ENCODE measurements around the gene ANKRD9.

The ANKRD9 gene

GRCh38 chr14:102510616-102511520 lies 1.3 kb upstream of the ANKRD9 start:
- peak overlapping the region; percentile 67 to 76 for H3K4me3 ChIP-seq (ENCODE audit: low read length in 2 of 2)
- H3K9ac ChIP-seq (ENCODE audit: low read depth in 1 of 2, low read length in 2 of 2) = peak overlapping the region; percentile 79 to 87

GRCh38 chr14:102508774-102509745 lies 516 bp downstream of the ANKRD9 start:
- H3K4me3 ChIP-seq (ENCODE audit: low read length in 2 of 2) = peak overlapping the region; percentile 69 to 73

More at GRCh38 chr14:102510616-102511520, 1.3 kb upstream of the ANKRD9 start:
- peaks cover 32 to 44% of the 10 kb centered on the region in 2 donors for H3K4me1 ChIP-seq (ENCODE audit: control insufficient read depth in 2 of 2, insufficient read depth in 2 of 2, low read length in 2 of 2)
- H3K27me3 ChIP-seq (ENCODE audit: control insufficient read depth in 2 of 2, insufficient read depth in 2 of 2, low read length in 2 of 2) = no peaks in the 10 kb centered on the region
- H3K27ac ChIP-seq (ENCODE audit: low read depth in 2 of 2, low read length in 2 of 2) = peak overlapping the region; percentile 93 to 97
- H3K36me3 ChIP-seq (ENCODE audit: control insufficient read depth in 2 of 2, insufficient read depth in 2 of 2, low read length in 2 of 2) = peaks cover 8 to 15% of the 10 kb centered on the region in 2 donors
- no peaks in the 10 kb centered on the region for H3K9me3 ChIP-seq (ENCODE audit: control insufficient read depth in 2 of 2, low read length in 2 of 2)

GRCh38 chr14:102508410-102508773 lies 1.2 kb downstream of the ANKRD9 start:
- Histone ChIP-seq H3K4me1 (ENCODE audit: control insufficient read depth in 2 of 2, insufficient read depth in 2 of 2, low read length in 2 of 2) (peaks cover 32 to 52% of the 10 kb centered on the region in 2 donors), H3K27me3 (ENCODE audit: control insufficient read depth in 2 of 2, insufficient read depth in 2 of 2, low read length in 2 of 2) (no peaks in the 10 kb centered on the region), H3K36me3 (ENCODE audit: control insufficient read depth in 2 of 2, insufficient read depth in 2 of 2, low read length in 2 of 2) (peaks cover 8 to 20% of the 10 kb centered on the region in 2 donors), H3K9me3 (ENCODE audit: control insufficient read depth in 2 of 2, low read length in 2 of 2) (no peaks in the 10 kb centered on the region), H3K4me3 (ENCODE audit: low read length in 2 of 2) (peak overlapping the region; percentile 69 to 73), H3K9ac (ENCODE audit: low read depth in 1 of 2, low read length in 2 of 2) (peak overlapping the region; percentile 84 to 98), H3K27ac (ENCODE audit: low read depth in 2 of 2, low read length in 2 of 2) (peak overlapping the region; percentile 97 to 98)

More at GRCh38 chr14:102508774-102509745, 516 bp downstream of the ANKRD9 start:
- Histone ChIP-seq H3K27me3 (ENCODE audit: control insufficient read depth in 2 of 2, insufficient read depth in 2 of 2, low read length in 2 of 2) (no peaks in the 10 kb centered on the region), H3K9ac (ENCODE audit: low read depth in 1 of 2, low read length in 2 of 2) (peak overlapping the region; percentile 84 to 98), H3K27ac (ENCODE audit: low read depth in 2 of 2, low read length in 2 of 2) (peak overlapping the region; percentile 97 to 98), H3K36me3 (ENCODE audit: control insufficient read depth in 2 of 2, insufficient read depth in 2 of 2, low read length in 2 of 2) (peaks cover 8 to 20% of the 10 kb centered on the region in 2 donors), H3K4me1 (ENCODE audit: control insufficient read depth in 2 of 2, insufficient read depth in 2 of 2, low read length in 2 of 2) (peaks cover 32 to 52% of the 10 kb centered on the region in 2 donors), H3K9me3 (ENCODE audit: control insufficient read depth in 2 of 2, low read length in 2 of 2) (no peaks in the 10 kb centered on the region)

GRCh38 chr14:102507857-102508312 lies 1.7 kb downstream of the ANKRD9 start:
- Histone ChIP-seq H3K27ac (ENCODE audit: low read depth in 2 of 2, low read length in 2 of 2) (peak overlapping the region; percentile 97 to 98), H3K36me3 (ENCODE audit: control insufficient read depth in 2 of 2, insufficient read depth in 2 of 2, low read length in 2 of 2) (peaks cover 8 to 20% of the 10 kb centered on the region in 2 donors), H3K27me3 (ENCODE audit: control insufficient read depth in 2 of 2, insufficient read depth in 2 of 2, low read length in 2 of 2) (no peaks in the 10 kb centered on the region), H3K9ac (ENCODE audit: low read depth in 1 of 2, low read length in 2 of 2) (peak overlapping the region; percentile 84 to 98), H3K9me3 (ENCODE audit: control insufficient read depth in 2 of 2, low read length in 2 of 2) (no peaks in the 10 kb centered on the region), H3K4me1 (ENCODE audit: control insufficient read depth in 2 of 2, insufficient read depth in 2 of 2, low read length in 2 of 2) (peaks cover 32 to 52% of the 10 kb centered on the region in 2 donors), H3K4me3 (ENCODE audit: low read length in 2 of 2) (peak overlapping the region; percentile 69 to 73)

GRCh38 chr14:102507081-102507856 lies 2.3 kb downstream of the ANKRD9 start:
- no peak overlapping the region for H3K9ac ChIP-seq (ENCODE audit: low read depth in 1 of 2, low read length in 2 of 2)
- peaks cover 8 to 20% of the 10 kb centered on the region in 2 donors for H3K36me3 ChIP-seq (ENCODE audit: control insufficient read depth in 2 of 2, insufficient read depth in 2 of 2, low read length in 2 of 2)
- no peaks in the 10 kb centered on the region for H3K27me3 ChIP-seq (ENCODE audit: control insufficient read depth in 2 of 2, insufficient read depth in 2 of 2, low read length in 2 of 2)
- H3K27ac ChIP-seq (ENCODE audit: low read depth in 2 of 2, low read length in 2 of 2) = no peak overlapping the region
- no peaks in the 10 kb centered on the region for H3K9me3 ChIP-seq (ENCODE audit: control insufficient read depth in 2 of 2, low read length in 2 of 2)
- H3K4me1 ChIP-seq (ENCODE audit: control insufficient read depth in 2 of 2, insufficient read depth in 2 of 2, low read length in 2 of 2) = peaks cover 27 to 50% of the 10 kb centered on the region in 2 donors
- no peak overlapping the region for H3K4me3 ChIP-seq (ENCODE audit: low read length in 2 of 2)

- Histone ChIP-seq H3K27ac (ENCODE audit: low read depth in 2 of 2, low read length in 2 of 2) (no peak overlapping the region), H3K27me3 (ENCODE audit: control insufficient read depth in 2 of 2, insufficient read depth in 2 of 2, low read length in 2 of 2) (no peaks in the 10 kb centered on the region), H3K4me1 (ENCODE audit: control insufficient read depth in 2 of 2, insufficient read depth in 2 of 2, low read length in 2 of 2) (peaks cover 21 to 43% of the 10 kb centered on the region in 2 donors), H3K4me3 (ENCODE audit: low read length in 2 of 2) (no peak overlapping the region), H3K9me3 (ENCODE audit: control insufficient read depth in 2 of 2, low read length in 2 of 2) (no peaks in the 10 kb centered on the region), H3K36me3 (ENCODE audit: control insufficient read depth in 2 of 2, insufficient read depth in 2 of 2, low read length in 2 of 2) (peaks cover 8 to 20% of the 10 kb centered on the region in 2 donors), H3K9ac (ENCODE audit: low read depth in 1 of 2, low read length in 2 of 2) (no peak overlapping the region)
Observed at GRCh38 chr14:102506626-102506925, 3.0 kb downstream of the ANKRD9 start.

- H3K9me3 ChIP-seq (ENCODE audit: control insufficient read depth in 2 of 2, low read length in 2 of 2) = no peaks in the 10 kb centered on the region
- no peak overlapping the region for H3K27ac ChIP-seq (ENCODE audit: low read depth in 2 of 2, low read length in 2 of 2)
- H3K36me3 ChIP-seq (ENCODE audit: control insufficient read depth in 2 of 2, insufficient read depth in 2 of 2, low read length in 2 of 2) = peaks cover 8 to 20% of the 10 kb centered on the region in 2 donors
- no peak overlapping the region for H3K4me3 ChIP-seq (ENCODE audit: low read length in 2 of 2)
- peak overlapping the region in 1 of 2 donors; percentile 3 for H3K9ac ChIP-seq (ENCODE audit: low read depth in 1 of 2, low read length in 2 of 2)
- H3K4me1 ChIP-seq (ENCODE audit: control insufficient read depth in 2 of 2, insufficient read depth in 2 of 2, low read length in 2 of 2) = peaks cover 15 to 37% of the 10 kb centered on the region in 2 donors
- H3K27me3 ChIP-seq (ENCODE audit: control insufficient read depth in 2 of 2, insufficient read depth in 2 of 2, low read length in 2 of 2) = no peaks in the 10 kb centered on the region
Observed at GRCh38 chr14:102505775-102506625, 3.6 kb downstream of the ANKRD9 start.

- Histone ChIP-seq H3K27ac (ENCODE audit: low read depth in 2 of 2, low read length in 2 of 2) (no peak overlapping the region), H3K27me3 (ENCODE audit: control insufficient read depth in 2 of 2, insufficient read depth in 2 of 2, low read length in 2 of 2) (no peaks in the 10 kb centered on the region), H3K4me1 (ENCODE audit: control insufficient read depth in 2 of 2, insufficient read depth in 2 of 2, low read length in 2 of 2) (peaks cover 6 to 29% of the 10 kb centered on the region in 2 donors), H3K4me3 (ENCODE audit: low read length in 2 of 2) (no peak overlapping the region), H3K36me3 (ENCODE audit: control insufficient read depth in 2 of 2, insufficient read depth in 2 of 2, low read length in 2 of 2) (peaks cover 8 to 20% of the 10 kb centered on the region in 2 donors), H3K9ac (ENCODE audit: low read depth in 1 of 2, low read length in 2 of 2) (no peak overlapping the region), H3K9me3 (ENCODE audit: control insufficient read depth in 2 of 2, low read length in 2 of 2) (no peaks in the 10 kb centered on the region)
Observed at GRCh38 chr14:102505000-102505619, 4.5 kb downstream of the ANKRD9 start.
